GM21390 (cell line): Measurements from ENCODE around the gene UBE2F.
A peak's percentile ranks its signal among the peaks of the same experiment; 100 is the strongest.
"Not testable (repeated sequence)": the region's sequence is repeated elsewhere in the genome, so short reads cannot be mapped to it uniquely, and the experiment has no call there.

Experiments
- ATAC-seq: cut with Tn5 transposase; IDR thresholded peaks from one replicate; pipeline ENCODE4 v1.9.1; 2021; ENCODE audit not compliant: unreplicated experiment

Gene UBE2F

DNA sequence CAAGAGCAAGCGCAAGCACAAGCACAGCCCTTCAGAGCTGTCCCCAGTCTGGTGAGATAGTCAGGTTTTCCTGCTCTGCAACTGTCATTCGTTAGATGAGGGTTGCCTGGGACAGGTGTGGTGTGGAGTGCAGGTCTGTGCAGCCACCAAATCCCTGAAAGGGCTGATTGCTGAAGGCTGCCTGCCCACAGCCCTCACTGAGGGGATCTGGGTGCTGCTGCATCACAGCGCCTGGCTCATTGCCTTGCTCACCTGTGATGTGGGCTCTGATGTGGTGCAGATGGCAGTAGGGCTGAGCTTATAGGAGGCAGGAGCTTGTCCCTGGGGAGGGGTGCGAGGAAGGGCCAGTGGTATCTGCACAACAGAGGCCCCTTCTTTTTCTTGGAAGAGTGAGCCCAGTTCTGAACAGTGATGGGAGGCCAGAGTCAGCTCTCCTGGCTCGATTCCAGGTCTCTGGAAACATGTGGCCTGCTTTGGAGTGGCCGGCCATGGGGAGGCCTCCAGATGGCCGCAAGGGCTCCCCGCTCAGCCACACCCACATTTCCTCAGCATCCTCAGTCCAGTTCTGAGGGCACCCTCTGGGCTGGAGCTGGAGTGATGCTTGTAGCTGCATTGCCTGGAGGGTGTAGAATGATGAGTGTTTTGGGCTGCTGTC, 11.4 kb downstream of the UBE2F start:
- ATAC-seq, result no peak

DNA sequence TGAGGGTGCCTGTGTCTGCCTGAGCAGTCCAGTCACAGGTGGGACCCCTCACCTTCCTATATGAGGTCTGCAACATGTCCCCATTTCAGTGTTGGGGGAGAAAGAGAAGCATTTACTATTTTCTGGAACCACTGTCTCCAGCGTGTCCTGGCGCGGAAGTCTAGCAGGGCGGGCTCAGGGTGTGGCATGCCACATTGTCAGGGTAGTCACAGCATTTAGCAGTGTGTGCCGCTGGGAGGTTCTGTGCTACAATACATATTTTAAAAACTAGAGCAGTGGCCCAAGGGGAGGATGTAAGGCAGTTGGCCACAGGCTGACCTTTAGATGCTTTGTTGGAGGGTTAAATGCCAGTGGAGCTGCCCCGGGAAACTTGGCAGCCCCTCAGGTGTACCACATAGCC, 12.5 kb downstream of the UBE2F start:
- no peak for ATAC-seq

DNA sequence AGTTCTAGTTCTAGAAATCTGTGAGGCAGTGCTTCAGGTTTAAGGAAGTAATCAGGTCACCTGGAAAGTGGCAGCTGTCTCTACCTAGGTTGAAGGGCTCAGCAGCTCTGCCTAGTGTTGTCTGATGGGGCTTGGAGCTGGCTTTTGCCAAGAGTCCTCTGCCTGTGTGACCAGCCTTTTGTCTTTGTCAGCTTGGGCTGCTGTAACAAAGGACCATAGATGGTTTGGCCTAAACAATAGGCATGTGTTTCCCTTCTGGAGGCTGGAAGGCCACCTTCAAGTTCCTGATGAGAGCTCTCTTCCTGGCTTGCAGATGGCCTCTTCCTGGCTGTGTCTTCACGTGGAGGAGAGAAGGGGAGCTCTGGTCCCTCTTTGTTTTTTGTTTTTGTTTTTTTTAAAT, 13.3 kb downstream of the UBE2F start:
- ATAC-seq, result no peak

- no peak for ATAC-seq
These were observed 13.9 kb downstream of the UBE2F start for GRCh38 chr2:237980751-237981150.

GRCh38 chr2:237981621-237982020, 14.8 kb downstream of the UBE2F start:
- not testable (repeated sequence) for ATAC-seq

DNA sequence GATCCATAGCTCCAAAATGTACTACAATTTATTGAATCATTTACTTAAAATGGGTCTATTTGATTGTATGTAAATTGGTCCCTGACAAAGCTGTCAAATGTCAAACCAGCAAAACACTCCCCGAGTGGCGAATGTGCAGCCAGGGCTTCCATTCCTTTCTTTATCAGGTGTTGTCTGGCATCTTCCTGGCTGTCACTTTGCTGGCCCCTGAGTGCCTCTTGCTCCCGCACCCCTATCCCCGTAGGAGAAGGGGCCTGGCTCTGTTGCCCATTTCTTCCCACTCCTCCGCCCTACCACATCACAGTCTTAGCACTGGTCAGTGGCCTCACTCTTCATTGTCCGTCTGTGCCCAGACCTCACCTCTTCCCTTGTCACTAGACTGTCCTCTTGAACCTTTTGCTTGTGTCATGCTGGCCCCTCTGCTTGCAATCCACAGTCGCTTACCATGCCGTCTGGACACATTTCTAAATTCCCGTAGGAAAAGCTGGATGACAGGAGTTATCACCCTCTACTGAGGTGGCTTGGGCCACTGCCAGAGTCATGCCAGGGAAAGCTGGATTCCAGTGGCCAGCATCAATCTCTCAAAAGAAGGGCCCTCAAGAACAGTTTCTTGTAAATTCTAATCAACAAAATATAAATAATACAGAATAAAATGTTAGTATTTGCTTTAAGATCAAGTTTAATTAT, 15.4 kb downstream of the UBE2F start:
- no peak for ATAC-seq

GRCh38 chr2:237983922-237984321, 17.1 kb downstream of the UBE2F start:
- ATAC-seq, result no peak

GRCh38 chr2:237987268-237987667, 20.5 kb downstream of the UBE2F start:
- no peak for ATAC-seq

GRCh38 chr2:237993701-237994100, 26.9 kb downstream of the UBE2F start:
- ATAC-seq, result no peak

GRCh38 chr2:237995036-237995435, 28.2 kb downstream of the UBE2F start:
- no peak for ATAC-seq

GRCh38 chr2:237996021-237996593, 29.3 kb downstream of the UBE2F start:
- ATAC-seq, result no peak

DNA sequence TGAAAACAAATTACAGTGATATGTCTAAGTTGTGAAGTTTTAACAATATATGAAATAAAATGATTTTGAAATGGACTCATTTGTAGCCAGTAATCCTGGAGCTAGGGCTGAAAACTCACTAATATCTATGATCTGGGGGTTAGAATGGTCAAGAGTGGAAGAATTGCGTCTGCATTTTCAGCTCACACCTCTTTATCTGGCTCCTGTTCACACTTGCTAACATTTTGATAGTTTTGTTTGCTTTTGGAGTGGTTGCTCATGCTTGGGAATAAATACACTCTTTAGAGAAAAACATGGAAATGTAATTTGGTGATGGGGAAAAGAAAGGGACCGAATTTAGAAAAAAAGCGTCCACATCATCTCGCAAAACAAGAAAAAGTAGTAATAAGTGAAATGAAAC, 30.7 kb downstream of the UBE2F start:
- no peak for ATAC-seq

- ATAC-seq, result peak; percentile 81
These were observed 31.7 kb downstream of the UBE2F start for GRCh38 chr2:237998530-237998929.

GRCh38 chr2:238003234-238004031, 36.6 kb downstream of the UBE2F start:
- ATAC-seq, result no peak

GRCh38 chr2:238004077-238004830, 37.4 kb downstream of the UBE2F start:
- no peak for ATAC-seq

DNA sequence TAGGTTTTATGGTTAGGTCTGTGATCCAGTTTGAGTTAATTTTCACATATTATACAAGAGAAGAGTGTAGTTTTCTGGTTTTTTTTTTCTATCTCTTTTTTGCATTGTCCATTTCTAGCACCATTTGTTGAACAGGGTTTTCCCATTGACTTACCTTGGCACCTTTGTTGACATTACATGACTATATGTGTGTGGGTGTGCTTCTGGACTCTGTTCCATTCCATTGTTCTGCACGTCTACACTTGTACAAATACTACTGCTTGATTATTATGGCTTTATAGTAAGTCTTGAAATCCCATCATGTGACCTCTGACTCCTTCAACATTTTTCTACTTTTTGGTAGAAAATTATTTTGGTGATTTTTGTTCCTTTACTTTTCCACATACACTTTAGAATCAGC, 38.7 kb downstream of the UBE2F start:
- no peak for ATAC-seq

GRCh38 chr2:238006510-238006909, 39.7 kb downstream of the UBE2F start:
- ATAC-seq, result no peak

DNA sequence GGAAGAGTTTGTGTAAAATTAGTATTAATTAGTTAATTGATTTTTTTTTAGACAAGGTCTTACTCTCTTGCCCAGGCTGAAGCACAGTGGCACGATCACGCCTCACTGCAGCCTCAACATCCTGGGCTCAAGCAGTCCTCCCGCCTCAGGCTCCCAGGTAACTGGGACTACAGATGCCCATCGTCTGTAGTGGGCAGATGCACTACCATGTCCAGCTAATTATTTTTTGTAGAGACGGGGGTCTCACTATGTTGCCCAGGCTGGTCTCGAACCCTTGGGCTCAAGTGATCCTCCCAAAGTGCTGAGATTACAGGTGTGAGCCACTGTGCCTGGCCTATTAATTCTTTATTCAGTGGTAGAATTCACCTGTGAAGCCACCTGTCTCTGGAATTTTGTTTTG, 41.1 kb downstream of the UBE2F start:
- no peak for ATAC-seq

GRCh38 chr2:238009563-238009962, 42.7 kb downstream of the UBE2F start:
- ATAC-seq, result no peak

- ATAC-seq, result no peak
These were observed 43.8 kb downstream of the UBE2F start for GRCh38 chr2:238010572-238010971.

- no peak for ATAC-seq
These were observed 47.0 kb downstream of the UBE2F start for GRCh38 chr2:238013806-238014205.
